Suprapubic skin (tissue), 3 donors: Measurements from ENCODE around the gene BCKDK.

ENCODE experiments used
- POLR2AphosphoS5 ChIP-seq, 3 donors: sonication (generic); formaldehyde crosslinking; IDR thresholded peaks; one replicate each; pipeline ENCODE4 v1.6.1; 2017; ENCODE audit warnings: antibody characterized with exemption in 3 of 3
- TF ChIP-seq, protein P1 (sequence below), 2 donors: fragments of 200-600 bp in 1 of 2; fragments of 450-650 bp in 1 of 2; sonication (generic) in 1 of 2; IDR thresholded peaks; one replicate each; pipeline ENCODE4 v1.5.1; 2016 to 2019; ENCODE audit warnings: antibody characterized with exemption in 2 of 2, mild to moderate bottlenecking in 1 of 2, moderate library complexity in 1 of 2

DNA sequence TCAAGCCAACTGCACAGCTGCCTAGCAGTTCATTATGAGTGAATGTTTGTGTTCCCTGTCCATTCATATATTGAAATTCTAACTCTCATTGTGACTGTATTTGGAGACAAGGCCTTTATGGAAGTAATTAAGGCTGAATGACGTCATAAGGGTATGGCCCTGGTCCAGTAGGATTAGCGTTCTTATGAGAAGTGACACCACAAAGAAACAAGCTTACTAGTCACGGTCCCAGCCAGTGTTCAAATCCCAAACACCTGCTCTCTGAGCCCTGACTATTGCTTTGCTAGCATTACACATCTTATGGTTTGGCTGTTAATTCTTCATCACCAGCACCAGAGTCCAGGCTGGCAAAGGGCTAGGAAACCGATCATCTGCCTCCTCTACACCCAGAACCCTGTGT is 36.3 kb upstream of the BCKDK start:
- TF ChIP-seq, protein P1, sequence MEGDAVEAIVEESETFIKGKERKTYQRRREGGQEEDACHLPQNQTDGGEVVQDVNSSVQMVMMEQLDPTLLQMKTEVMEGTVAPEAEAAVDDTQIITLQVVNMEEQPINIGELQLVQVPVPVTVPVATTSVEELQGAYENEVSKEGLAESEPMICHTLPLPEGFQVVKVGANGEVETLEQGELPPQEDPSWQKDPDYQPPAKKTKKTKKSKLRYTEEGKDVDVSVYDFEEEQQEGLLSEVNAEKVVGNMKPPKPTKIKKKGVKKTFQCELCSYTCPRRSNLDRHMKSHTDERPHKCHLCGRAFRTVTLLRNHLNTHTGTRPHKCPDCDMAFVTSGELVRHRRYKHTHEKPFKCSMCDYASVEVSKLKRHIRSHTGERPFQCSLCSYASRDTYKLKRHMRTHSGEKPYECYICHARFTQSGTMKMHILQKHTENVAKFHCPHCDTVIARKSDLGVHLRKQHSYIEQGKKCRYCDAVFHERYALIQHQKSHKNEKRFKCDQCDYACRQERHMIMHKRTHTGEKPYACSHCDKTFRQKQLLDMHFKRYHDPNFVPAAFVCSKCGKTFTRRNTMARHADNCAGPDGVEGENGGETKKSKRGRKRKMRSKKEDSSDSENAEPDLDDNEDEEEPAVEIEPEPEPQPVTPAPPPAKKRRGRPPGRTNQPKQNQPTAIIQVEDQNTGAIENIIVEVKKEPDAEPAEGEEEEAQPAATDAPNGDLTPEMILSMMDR (IDR thresholded peaks at IDR 0.05): no peak
- no peak for TF ChIP-seq POLR2AphosphoS5 (IDR thresholded peaks at IDR 0.05)
